NCI-H510A treated with DMSO at 0.1 percent for 48 hours (cell line): ENCODE measurements around the gene NAT9.

Experiments used
- DNase-seq: peaks from one replicate; lab custom pipeline; 2025; lab: John Stamatoyannopoulos, UW

Gene NAT9

GRCh38 chr17:74744714-74745547, 31.2 kb downstream of the NAT9 start:
- peak; percentile 40 for DNase-seq

GRCh38 chr17:74744349-74744713, 31.8 kb downstream of the NAT9 start:
- no peak for DNase-seq

DNA sequence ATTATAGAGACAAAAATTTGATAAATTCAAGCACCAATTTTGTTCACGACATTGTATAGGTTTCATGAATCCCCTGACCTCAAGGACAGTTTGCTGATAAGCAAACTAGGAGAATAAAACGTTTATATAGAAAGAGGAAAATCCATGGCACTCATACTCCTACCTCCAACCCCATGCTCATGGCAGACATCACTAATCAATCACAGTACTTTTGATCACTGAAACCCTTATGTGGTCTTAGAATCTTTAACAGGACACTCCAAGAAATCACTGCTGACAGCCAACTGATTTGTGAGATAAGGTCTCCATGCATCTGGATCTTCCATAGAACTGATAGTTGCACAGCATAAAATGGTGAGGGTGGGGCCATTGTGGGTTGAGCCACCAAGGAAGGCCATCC, 32.4 kb downstream of the NAT9 start:
- no peak for DNase-seq

DNA sequence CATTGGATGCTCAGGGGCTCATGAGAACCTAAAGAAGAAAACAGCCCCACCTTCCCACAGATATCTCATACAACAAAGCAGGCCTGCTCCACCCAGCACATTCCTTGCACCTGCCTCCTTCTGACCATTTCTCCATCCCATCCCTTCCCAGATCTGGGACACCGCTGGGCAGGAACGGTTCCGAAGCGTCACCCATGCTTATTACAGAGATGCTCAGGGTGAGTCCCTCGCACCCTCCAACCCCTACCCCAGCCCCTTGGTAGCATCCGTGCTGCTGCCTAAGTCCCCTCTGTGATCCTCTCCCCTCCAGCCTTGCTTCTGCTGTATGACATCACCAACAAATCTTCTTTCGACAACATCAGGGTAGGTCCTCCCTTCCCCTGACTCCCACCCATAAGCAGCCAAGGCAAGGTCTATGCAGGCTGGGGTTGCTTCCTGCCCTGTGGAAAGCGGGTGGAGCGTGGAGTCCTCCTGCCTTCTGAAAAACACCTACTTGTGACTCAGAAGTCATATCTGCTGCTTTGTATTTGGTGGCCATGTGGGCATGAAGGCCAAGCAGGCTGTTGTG, 33.1 kb downstream of the NAT9 start:
- DNase-seq: no peak

DNA sequence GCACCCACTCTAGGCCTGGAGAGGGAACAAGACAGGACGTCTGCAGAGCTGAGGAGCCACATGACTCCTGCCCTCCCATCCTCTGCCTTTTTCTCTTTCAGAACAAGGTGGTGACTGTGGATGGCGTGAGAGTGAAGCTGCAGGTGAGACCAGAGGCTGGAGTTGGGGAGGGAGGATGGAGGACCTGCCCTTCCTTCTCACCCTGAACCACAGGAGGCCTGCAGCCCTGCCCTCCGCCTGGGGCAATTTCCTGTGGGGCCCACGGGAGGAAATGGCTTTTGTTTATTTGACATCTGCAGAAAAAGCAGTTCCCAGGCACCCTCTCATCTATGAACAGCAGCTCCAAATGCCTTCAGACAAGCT, 34.0 kb downstream of the NAT9 start:
- peak; percentile 22 for DNase-seq

DNA sequence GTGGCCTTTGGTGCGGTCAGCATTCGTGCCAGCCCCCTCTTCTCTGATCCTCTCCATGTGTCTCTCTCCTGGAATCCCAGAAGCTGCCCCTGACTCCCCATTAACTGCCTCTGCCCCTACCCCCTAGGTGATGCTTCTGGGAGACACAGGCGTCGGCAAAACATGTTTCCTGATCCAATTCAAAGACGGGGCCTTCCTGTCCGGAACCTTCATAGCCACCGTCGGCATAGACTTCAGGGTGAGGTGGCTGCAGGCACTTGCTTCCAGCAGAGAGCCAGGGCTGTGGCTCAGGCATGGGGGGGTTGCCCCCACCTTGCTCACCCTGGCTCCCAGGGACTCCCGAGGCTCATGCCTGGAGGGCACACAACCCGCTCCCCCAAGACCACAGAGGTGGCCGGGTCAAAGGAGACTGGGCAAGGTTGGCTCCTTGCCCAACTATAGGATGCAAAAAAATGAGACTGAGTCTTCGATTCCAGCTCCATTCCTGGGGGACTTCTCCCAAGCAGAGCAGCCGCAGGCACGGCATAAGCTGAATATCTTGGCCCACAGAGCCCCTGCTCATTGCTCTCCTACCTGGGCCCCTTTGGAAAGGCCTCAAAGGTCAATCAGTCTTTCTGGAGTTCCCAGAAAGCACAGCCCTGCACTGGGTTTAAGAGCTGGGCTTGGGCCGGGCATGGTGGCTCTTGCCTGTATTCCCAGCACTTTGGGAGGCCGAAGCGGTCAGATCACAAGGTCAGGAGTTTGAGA, 35.3 kb downstream of the NAT9 start:
- no peak for DNase-seq

DNA sequence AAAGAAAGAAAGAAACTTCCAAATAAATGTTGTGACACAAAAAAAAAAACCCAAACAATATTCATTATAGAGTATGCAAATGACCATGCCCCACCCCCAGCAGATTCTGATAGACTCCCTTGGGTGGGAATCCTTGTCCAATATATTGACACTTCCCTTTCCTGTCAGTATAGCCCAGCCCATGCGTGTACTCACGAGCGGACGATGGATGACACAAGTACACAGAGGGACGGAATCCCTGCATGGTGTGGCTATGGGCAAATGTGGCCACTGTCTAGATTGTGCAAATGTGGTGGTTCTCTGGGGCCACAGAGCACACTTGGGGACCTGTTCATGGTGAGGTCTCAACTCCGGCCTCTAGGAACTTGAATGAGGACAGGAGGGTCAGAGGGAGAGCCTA, 36.0 kb downstream of the NAT9 start:
- DNase-seq: no peak

DNA sequence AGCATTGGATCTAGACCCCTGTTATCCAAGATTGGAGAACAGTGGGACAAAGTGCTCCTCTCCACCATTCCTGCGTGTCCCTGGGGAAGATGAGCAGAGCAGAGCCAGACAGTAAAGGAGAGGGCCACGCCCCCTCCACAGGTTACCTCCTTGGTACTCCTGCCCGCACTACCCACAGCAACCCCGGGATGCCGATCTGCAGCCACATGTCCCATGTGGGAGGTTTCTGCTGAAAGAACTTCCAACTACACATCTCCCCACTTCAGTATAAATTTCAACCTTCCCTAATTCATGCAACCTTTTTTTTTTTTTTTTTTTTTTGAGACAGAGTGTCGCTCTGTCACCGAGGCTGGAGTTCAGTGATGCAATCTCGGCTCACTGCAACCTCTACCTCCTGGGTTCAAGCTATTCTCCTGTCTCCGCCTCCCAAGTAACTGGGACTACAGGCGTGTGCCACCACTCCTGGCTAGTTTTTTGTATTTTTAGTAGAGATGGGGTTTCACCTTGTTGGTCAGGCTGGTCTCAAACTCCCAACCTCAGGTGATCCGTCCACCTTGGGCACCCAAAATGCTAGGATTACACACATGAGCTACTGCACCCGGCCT, 36.8 kb downstream of the NAT9 start:
- no peak for DNase-seq

GRCh38 chr17:74738051-74738996, 37.8 kb downstream of the NAT9 start:
- DNase-seq: peak; percentile 64

GRCh38 chr17:74737299-74738050, 38.7 kb downstream of the NAT9 start:
- DNase-seq: no peak

DNA sequence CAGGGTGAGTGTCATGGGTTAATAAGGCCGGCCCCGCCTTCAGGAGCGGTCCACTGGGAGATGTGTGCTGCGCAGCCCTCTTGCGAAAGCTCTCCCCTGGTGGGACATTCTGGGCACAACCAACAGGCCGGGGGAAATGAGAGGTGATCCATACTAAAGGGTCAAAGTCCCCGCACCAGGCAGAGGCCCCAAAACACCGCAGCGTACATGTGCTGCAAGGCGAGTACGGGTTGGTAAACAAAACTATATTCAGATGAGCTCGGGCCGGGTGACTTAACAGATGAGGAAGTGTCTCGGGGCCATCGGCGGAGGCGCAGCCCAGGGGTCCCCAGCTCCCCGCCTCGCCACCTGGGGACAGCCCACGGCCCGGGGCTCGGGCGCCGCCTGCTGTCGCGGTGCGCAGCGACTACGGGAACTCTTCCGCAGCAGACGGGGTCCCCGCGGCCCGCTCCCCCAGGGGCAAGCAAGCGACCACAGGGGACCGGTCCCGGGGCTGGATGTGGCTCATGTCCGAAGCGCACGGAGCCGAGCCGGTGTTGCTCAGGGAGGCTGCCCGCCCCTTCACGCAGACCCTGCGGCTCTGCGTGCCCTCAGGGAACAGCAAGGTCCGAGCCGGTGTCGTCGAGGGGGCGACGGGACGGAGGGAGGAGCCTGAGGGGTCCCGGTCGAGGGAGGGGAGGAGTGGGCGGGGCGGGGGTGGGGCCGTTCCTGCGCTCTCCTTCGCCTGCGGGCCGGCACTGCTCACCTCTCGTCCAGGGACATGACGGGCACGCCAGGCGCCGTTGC, 39.4 kb downstream of the NAT9 start, which contains the start of gene RAB37:
RAB37 (plus strand) TSS at position 744 of the 786 bp plus-strand sequence; CDS start at position 761, 17 bp downstream.
- DNase-seq: no peak

GRCh38 chr17:74734256-74734655, 41.9 kb downstream of the NAT9 start:
- no peak for DNase-seq

DNA sequence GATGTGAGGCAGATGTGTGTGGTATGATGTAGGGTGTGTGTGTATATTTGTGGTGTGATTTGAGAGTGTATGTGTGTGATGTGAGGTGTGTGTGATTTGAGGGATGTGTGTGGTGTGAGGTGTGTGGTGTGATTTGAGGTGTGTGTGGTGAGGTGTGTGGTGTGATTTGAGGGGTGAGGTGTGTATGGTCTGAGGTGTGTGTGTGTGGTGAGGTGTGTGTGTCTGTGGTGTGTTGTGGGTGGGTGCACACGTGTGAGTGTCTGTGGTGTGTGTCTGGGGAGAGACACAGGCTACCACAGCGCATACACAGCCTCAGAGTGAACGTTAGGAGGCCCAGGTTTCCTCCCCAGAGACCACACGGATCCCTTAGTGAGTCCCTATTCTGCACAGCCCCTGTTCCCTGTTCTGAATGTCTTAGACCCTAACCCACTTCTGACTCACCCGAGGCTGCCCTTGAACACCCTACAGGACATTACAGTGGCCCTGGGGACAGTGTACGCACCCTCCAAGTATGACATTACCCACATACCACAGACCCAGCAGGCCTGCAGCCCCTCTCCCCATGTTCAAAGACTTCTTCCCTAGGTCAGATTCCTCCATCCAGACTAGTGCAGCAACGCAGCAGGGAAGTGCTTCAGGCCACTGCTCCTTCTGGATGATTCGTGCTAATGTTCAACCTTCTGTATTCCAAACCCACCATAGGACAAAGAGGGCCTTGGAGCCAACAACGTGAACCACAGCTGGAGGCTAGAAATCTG, 42.6 kb downstream of the NAT9 start:
- DNase-seq: no peak

- no peak for DNase-seq
Measured at GRCh38 chr17:74732042-74732867, 43.9 kb downstream of the NAT9 start.

GRCh38 chr17:74731347-74731605, 44.9 kb downstream of the NAT9 start:
- no peak for DNase-seq

GRCh38 chr17:74730491-74731346, 45.4 kb downstream of the NAT9 start:
- DNase-seq: no peak

- DNase-seq: no peak
Measured at GRCh38 chr17:74729866-74730265, 46.3 kb downstream of the NAT9 start.

- DNase-seq: no peak
Measured at GRCh38 chr17:74729368-74729767, 46.8 kb downstream of the NAT9 start.
